Ishikawa (cell line): ENCODE data around the gene PTPN7.

Source experiments
- CEBPB ChIP-seq: IDR thresholded peaks from 2 replicates; pipeline ENCODE4 v1.6.1; 2012
- CREB1 ChIP-seq: IDR thresholded peaks from 2 replicates; pipeline ENCODE4 v1.6.1; 2012; ENCODE audit warnings: low read depth
- EGR1 ChIP-seq: IDR thresholded peaks from 2 replicates; pipeline ENCODE4 v1.6.1; 2012
- EP300 ChIP-seq: IDR thresholded peaks from 2 replicates; pipeline ENCODE4 v1.6.1; 2012; ENCODE audit warnings: borderline replicate concordance
- FOXM1 ChIP-seq: IDR thresholded peaks from 2 replicates; pipeline ENCODE4 v1.6.1; 2012; ENCODE audit warnings: low read depth, borderline replicate concordance
- RAD21 ChIP-seq: IDR thresholded peaks from 2 replicates; pipeline ENCODE4 v1.6.1; 2012; ENCODE audit warnings: low read depth
- TAF1 ChIP-seq: IDR thresholded peaks from 2 replicates; pipeline ENCODE4 v1.6.1; 2012; ENCODE audit warnings: low read depth, mild to moderate bottlenecking
- TCF12 ChIP-seq: IDR thresholded peaks from 2 replicates; pipeline ENCODE4 v1.6.1; 2012; ENCODE audit warnings: low read depth
- YY1 ChIP-seq: IDR thresholded peaks from 2 replicates; pipeline ENCODE4 v1.6.1; 2012; ENCODE audit warnings: low read depth
- ZBTB7A ChIP-seq: IDR thresholded peaks from 2 replicates; pipeline ENCODE4 v1.6.1; 2012; ENCODE audit warnings: low read depth
- TF ChIP-seq, protein P1 (sequence below): IDR thresholded peaks from 2 replicates; pipeline ENCODE4 v1.6.1; 2012
- TF ChIP-seq, protein P2 (sequence below): IDR thresholded peaks from 2 replicates; pipeline ENCODE4 v1.6.1; 2012; ENCODE audit warnings: low read depth, mild to moderate bottlenecking

DNA sequence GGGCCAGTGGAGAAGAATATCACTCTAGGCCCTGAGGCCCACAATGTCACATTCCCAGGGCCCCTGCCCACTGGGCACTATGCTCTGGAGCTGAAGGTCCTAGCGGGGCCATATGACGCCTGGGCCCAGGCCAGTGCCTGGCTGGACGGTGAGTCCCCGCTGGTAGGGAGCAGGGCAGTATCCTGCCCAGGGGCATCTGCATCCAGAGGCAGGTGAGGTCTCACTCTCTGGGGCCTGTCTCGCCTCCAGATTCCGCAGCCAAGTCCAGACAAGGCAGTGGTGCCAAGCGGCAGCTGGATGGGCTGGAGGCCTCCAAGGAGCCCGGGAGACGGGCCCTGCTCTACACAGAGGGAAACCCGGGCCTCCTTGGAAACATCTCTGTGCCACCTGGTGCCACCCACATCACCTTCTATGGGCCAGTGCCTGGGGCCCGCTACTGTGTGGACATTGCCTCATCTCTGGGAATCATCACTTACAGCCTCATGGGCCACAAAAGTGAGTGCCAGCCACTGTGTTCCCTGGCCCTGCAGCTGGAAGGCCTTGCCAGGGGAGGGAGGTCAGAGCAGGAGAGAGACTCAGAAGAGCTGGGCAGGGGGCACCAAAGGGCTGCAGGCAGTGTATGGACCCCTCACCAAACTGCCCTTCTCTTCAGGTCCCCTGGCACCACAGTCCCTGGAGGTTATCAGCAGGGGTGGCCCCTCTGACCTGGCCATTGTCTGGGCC, 11.1 kb upstream of the PTPN7 start:
- TF ChIP-seq EP300 (no peak), FOXM1 (no peak), CEBPB (no peak), YY1 (no peak), RAD21 (no peak), ZBTB7A (no peak), TAF1 (no peak), CREB1 (no peak), TCF12 (no peak), EGR1 (no peak)
- TF ChIP-seq, protein P1, sequence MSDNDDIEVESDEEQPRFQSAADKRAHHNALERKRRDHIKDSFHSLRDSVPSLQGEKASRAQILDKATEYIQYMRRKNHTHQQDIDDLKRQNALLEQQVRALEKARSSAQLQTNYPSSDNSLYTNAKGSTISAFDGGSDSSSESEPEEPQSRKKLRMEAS: no peak
- TF ChIP-seq, protein P2, sequence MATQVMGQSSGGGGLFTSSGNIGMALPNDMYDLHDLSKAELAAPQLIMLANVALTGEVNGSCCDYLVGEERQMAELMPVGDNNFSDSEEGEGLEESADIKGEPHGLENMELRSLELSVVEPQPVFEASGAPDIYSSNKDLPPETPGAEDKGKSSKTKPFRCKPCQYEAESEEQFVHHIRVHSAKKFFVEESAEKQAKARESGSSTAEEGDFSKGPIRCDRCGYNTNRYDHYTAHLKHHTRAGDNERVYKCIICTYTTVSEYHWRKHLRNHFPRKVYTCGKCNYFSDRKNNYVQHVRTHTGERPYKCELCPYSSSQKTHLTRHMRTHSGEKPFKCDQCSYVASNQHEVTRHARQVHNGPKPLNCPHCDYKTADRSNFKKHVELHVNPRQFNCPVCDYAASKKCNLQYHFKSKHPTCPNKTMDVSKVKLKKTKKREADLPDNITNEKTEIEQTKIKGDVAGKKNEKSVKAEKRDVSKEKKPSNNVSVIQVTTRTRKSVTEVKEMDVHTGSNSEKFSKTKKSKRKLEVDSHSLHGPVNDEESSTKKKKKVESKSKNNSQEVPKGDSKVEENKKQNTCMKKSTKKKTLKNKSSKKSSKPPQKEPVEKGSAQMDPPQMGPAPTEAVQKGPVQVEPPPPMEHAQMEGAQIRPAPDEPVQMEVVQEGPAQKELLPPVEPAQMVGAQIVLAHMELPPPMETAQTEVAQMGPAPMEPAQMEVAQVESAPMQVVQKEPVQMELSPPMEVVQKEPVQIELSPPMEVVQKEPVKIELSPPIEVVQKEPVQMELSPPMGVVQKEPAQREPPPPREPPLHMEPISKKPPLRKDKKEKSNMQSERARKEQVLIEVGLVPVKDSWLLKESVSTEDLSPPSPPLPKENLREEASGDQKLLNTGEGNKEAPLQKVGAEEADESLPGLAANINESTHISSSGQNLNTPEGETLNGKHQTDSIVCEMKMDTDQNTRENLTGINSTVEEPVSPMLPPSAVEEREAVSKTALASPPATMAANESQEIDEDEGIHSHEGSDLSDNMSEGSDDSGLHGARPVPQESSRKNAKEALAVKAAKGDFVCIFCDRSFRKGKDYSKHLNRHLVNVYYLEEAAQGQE: no peak
